WTC11 (cell line): Measurements from ENCODE around the gene AMPD1. TPM values are rescaled to one million over a fixed set of nuclear protein-coding genes. Genes with fewer than 3 reads are reported as not detected.

Experiments
- ATAC-seq: fragments of 200-7000 bp; cut with Tn5 transposase; 2 replicates; pipeline ENCODE4 v1.10.0; 2021; ENCODE audit warnings: mild to moderate bottlenecking, moderate library complexity
- CTCF ChIA-PET: fragments of 300-600 bp; sonication (Branson Sonifier 250); formaldehyde crosslinking; loops from one replicate; lab custom pipeline; 2021; ENCODE audit warnings: antibody characterized with exemption; lab: Charles Lee
- POLR2A ChIA-PET: fragments of 350-600 bp; sonication (Branson Sonifier 250); formaldehyde crosslinking; loops from one replicate; lab custom pipeline; 2021; ENCODE audit warnings: antibody characterized with exemption; lab: Charles Lee
- DNase-seq: peaks from one replicate; pipeline ENCODE4 v3.0.0; 2021; ENCODE audit warnings: low spot score
- H3K27ac Mint-ChIP-seq: 2 replicates; pipeline ENCODE4 v1.8.0; 2021; ENCODE audit warnings: mixed read lengths
- H3K27me3 Mint-ChIP-seq: 2 replicates; pipeline ENCODE4 v1.8.0; 2021; ENCODE audit warnings: low read depth, mild to moderate bottlenecking, moderate library complexity, mixed read lengths
- H3K36me3 Mint-ChIP-seq: 2 replicates; pipeline ENCODE4 v1.8.0; 2021; ENCODE audit warnings: mixed read lengths
- H3K4me1 Mint-ChIP-seq: 2 replicates; pipeline ENCODE4 v1.8.0; 2022; ENCODE audit warnings: mixed read lengths
- H3K4me3 Mint-ChIP-seq: 2 replicates; pipeline ENCODE4 v1.8.0; 2021; ENCODE audit warnings: mild to moderate bottlenecking, moderate library complexity, mixed read lengths
- H3K9me3 Mint-ChIP-seq: 2 replicates; pipeline ENCODE4 v1.8.0; 2021; ENCODE audit warnings: mixed read lengths
- ARID4B ChIP-seq: sonication (generic); formaldehyde crosslinking; IDR thresholded peaks from 2 replicates; pipeline ENCODE4 v1.8.0; 2023; ENCODE audit warnings: missing genetic modification reagents, mild to moderate bottlenecking, borderline replicate concordance
- EMX1 ChIP-seq: fragments of 250-450 bp; sonication (Bioruptor Pico); IDR thresholded peaks from 2 replicates; pipeline ENCODE4 v1.8.0; 2021; ENCODE audit warnings: mild to moderate bottlenecking
- ETV6 ChIP-seq: sonication (generic); formaldehyde crosslinking; IDR thresholded peaks from 2 replicates; pipeline ENCODE4 v1.8.1; 2022; ENCODE audit warnings: mild to moderate bottlenecking, missing genetic modification reagents
- HMGA2 ChIP-seq: fragments of 250-450 bp; sonication (Bioruptor Pico); IDR thresholded peaks from 2 replicates; pipeline ENCODE4 v1.4.0; 2021; ENCODE audit warnings: mild to moderate bottlenecking, moderate library complexity
- NR3C1 ChIP-seq: sonication (generic); formaldehyde crosslinking; conservative IDR thresholded peaks from 2 replicates; pipeline ENCODE4 v1.8.1; 2023; ENCODE audit warnings: low read depth, mild to moderate bottlenecking, missing genetic modification reagents
- PRDM15 ChIP-seq: sonication (generic); formaldehyde crosslinking; IDR thresholded peaks from 2 replicates; pipeline ENCODE4 v1.8.0; 2022; ENCODE audit warnings: missing genetic modification reagents
- PREB ChIP-seq: sonication (generic); formaldehyde crosslinking; IDR thresholded peaks from 2 replicates; pipeline ENCODE4 v1.8.1; 2022; ENCODE audit warnings: mild to moderate bottlenecking, missing genetic modification reagents, moderate library complexity, borderline replicate concordance
- RELA ChIP-seq: sonication (generic); formaldehyde crosslinking; IDR thresholded peaks from 2 replicates; pipeline ENCODE4 v1.8.1; 2022; ENCODE audit warnings: missing genetic modification reagents, mild to moderate bottlenecking, borderline replicate concordance
- SMAD3 ChIP-seq: sonication (generic); formaldehyde crosslinking; IDR thresholded peaks from 2 replicates; pipeline ENCODE4 v1.8.0; 2022; ENCODE audit warnings: missing genetic modification reagents, mild to moderate bottlenecking, borderline replicate concordance
- ZBTB21 ChIP-seq: sonication (generic); formaldehyde crosslinking; IDR thresholded peaks from 2 replicates; pipeline ENCODE4 v1.8.1; 2023; ENCODE audit warnings: mild to moderate bottlenecking, missing genetic modification reagents, borderline replicate concordance
- ZNF263 ChIP-seq: sonication (generic); formaldehyde crosslinking; IDR thresholded peaks from 2 replicates; pipeline ENCODE4 v1.8.1; 2022; ENCODE audit warnings: low read depth, mild to moderate bottlenecking, moderate library complexity, missing genetic modification reagents
- ZNF396 ChIP-seq: fragments of 250-450 bp; sonication (Bioruptor Pico); IDR thresholded peaks from 2 replicates; pipeline ENCODE4 v1.8.0; 2021; ENCODE audit warnings: mild to moderate bottlenecking, moderate library complexity, borderline replicate concordance
- ZNF416 ChIP-seq: fragments of 250-450 bp; sonication (Bioruptor Pico); IDR thresholded peaks from 2 replicates; pipeline ENCODE4 v1.9.0; 2021; ENCODE audit warnings: mild to moderate bottlenecking, inconsistent platforms
- total RNA-seq: library from RNA; stranded (reverse); gene quantifications from 3 replicates; pipeline ENCODE4 v1.2.3, GENCODE V29; 2021
- TF ChIP-seq, protein P1 (sequence below): sonication (generic); formaldehyde crosslinking; IDR thresholded peaks from 2 replicates; pipeline ENCODE4 v1.8.1; 2023; ENCODE audit warnings: mild to moderate bottlenecking, missing genetic modification reagents, borderline replicate concordance
- TF ChIP-seq, protein P2 (sequence below): sonication (generic); formaldehyde crosslinking; IDR thresholded peaks from 2 replicates; pipeline ENCODE4 v1.8.1; 2022; ENCODE audit warnings: low read depth, missing genetic modification reagents, borderline replicate concordance
- TF ChIP-seq, protein P3 (sequence below): sonication (generic); formaldehyde crosslinking; IDR thresholded peaks from 2 replicates; pipeline ENCODE4 v1.8.1; 2022; ENCODE audit warnings: missing genetic modification reagents, borderline replicate concordance

The AMPD1 gene
- total RNA-seq, 1 experiment from 2014 or later, result not detected

DNA sequence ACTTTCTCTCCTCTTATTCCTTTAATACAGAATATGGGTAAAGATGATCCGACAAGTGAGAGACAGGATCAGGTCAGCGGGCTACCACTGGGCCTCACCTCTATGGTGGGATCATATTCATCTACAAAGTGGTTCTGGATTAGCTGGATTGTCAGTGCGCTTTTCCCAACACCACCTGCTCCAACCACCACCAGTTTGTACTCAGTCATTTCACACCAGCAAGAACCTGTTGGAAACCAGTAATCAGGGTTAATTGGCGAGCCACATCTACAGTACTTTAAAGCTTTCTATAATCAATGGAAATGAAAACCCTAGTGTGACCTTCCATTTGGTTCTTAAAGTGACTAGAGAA lies 20.6 kb upstream of the AMPD1 start (continued):
- TF ChIP-seq, protein P1, sequence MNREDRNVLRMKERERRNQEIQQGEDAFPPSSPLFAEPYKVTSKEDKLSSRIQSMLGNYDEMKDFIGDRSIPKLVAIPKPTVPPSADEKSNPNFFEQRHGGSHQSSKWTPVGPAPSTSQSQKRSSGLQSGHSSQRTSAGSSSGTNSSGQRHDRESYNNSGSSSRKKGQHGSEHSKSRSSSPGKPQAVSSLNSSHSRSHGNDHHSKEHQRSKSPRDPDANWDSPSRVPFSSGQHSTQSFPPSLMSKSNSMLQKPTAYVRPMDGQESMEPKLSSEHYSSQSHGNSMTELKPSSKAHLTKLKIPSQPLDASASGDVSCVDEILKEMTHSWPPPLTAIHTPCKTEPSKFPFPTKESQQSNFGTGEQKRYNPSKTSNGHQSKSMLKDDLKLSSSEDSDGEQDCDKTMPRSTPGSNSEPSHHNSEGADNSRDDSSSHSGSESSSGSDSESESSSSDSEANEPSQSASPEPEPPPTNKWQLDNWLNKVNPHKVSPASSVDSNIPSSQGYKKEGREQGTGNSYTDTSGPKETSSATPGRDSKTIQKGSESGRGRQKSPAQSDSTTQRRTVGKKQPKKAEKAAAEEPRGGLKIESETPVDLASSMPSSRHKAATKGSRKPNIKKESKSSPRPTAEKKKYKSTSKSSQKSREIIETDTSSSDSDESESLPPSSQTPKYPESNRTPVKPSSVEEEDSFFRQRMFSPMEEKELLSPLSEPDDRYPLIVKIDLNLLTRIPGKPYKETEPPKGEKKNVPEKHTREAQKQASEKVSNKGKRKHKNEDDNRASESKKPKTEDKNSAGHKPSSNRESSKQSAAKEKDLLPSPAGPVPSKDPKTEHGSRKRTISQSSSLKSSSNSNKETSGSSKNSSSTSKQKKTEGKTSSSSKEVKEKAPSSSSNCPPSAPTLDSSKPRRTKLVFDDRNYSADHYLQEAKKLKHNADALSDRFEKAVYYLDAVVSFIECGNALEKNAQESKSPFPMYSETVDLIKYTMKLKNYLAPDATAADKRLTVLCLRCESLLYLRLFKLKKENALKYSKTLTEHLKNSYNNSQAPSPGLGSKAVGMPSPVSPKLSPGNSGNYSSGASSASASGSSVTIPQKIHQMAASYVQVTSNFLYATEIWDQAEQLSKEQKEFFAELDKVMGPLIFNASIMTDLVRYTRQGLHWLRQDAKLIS, result no peak
- TF ChIP-seq ZNF263 (CRISPR knock-in tag) (no peak), ZNF416 (CRISPR knock-in tag) (no peak), ZNF396 (no peak), NR3C1 (CRISPR knock-in tag) (no peak)
- TF ChIP-seq, protein P2, sequence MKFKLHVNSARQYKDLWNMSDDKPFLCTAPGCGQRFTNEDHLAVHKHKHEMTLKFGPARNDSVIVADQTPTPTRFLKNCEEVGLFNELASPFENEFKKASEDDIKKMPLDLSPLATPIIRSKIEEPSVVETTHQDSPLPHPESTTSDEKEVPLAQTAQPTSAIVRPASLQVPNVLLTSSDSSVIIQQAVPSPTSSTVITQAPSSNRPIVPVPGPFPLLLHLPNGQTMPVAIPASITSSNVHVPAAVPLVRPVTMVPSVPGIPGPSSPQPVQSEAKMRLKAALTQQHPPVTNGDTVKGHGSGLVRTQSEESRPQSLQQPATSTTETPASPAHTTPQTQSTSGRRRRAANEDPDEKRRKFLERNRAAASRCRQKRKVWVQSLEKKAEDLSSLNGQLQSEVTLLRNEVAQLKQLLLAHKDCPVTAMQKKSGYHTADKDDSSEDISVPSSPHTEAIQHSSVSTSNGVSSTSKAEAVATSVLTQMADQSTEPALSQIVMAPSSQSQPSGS (CRISPR knock-in tag), result no peak

GRCh38 chr1:114712977-114713376 lies 17.6 kb upstream of the AMPD1 start:
- Mint-ChIP-seq H3K36me3 (peaks cover 38% of the 10 kb centered on the region), H3K27me3 (no peaks in the 10 kb centered on the region), H3K27ac (no peak overlapping the region), H3K4me3 (no peak overlapping the region), H3K9me3 (no peaks in the 10 kb centered on the region), H3K4me1 (peaks cover 9% of the 10 kb centered on the region)
- ChIA-PET CTCF (no interaction called here), POLR2A (no interaction called here)
- DNase-seq (no peak), ATAC-seq (no peak)
- TF ChIP-seq ARID4B (CRISPR knock-in tag) (no peak), SMAD3 (CRISPR knock-in tag) (no peak), EMX1 (CRISPR knock-in tag) (no peak), HMGA2 (CRISPR knock-in tag) (no peak), PRDM15 (CRISPR knock-in tag) (no peak), ETV6 (no peak), PREB (CRISPR knock-in tag) (no peak), RELA (CRISPR knock-in tag) (no peak), ZBTB21 (CRISPR knock-in tag) (no peak)
- TF ChIP-seq, protein P3, sequence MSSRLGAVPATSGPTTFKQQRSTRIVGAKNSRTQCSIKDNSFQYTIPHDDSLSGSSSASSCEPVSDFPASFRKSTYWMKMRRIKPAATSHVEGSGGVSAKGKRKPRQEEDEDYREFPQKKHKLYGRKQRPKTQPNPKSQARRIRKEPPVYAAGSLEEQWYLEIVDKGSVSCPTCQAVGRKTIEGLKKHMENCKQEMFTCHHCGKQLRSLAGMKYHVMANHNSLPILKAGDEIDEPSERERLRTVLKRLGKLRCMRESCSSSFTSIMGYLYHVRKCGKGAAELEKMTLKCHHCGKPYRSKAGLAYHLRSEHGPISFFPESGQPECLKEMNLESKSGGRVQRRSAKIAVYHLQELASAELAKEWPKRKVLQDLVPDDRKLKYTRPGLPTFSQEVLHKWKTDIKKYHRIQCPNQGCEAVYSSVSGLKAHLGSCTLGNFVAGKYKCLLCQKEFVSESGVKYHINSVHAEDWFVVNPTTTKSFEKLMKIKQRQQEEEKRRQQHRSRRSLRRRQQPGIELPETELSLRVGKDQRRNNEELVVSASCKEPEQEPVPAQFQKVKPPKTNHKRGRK (CRISPR knock-in tag), result no peak
- TF ChIP-seq, protein P1, result no peak
